ENCODE results near the gene STOM.

Gene STOM

DNA sequence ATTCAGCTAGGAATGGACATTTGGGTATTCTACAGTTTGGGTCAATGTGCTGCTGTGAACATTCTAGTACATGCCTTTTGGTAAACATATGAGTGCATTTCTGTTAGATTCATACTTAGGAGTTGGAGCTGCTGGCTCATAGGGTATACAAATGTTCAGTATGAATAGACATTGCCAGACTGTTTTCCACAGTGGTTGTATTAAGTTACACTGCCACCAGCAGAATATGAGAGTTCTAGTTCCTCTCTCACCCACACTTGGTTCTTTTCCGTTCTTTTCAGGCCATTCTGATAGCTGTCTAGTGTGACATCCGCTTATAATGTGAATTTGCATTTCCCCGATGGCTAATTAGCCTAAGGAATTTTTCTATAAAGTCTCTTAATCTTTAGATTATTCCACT lies 25.0 kb downstream of the STOM start:
- TF ChIP-seq, protein P1, sequence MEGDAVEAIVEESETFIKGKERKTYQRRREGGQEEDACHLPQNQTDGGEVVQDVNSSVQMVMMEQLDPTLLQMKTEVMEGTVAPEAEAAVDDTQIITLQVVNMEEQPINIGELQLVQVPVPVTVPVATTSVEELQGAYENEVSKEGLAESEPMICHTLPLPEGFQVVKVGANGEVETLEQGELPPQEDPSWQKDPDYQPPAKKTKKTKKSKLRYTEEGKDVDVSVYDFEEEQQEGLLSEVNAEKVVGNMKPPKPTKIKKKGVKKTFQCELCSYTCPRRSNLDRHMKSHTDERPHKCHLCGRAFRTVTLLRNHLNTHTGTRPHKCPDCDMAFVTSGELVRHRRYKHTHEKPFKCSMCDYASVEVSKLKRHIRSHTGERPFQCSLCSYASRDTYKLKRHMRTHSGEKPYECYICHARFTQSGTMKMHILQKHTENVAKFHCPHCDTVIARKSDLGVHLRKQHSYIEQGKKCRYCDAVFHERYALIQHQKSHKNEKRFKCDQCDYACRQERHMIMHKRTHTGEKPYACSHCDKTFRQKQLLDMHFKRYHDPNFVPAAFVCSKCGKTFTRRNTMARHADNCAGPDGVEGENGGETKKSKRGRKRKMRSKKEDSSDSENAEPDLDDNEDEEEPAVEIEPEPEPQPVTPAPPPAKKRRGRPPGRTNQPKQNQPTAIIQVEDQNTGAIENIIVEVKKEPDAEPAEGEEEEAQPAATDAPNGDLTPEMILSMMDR (IDR thresholded peaks at IDR 0.05; ENCODE audit: low read depth, low read length): no peak
- TF ChIP-seq MYC (IDR thresholded peaks at IDR 0.05; ENCODE audit: low read depth, low read length): no peak
- no peak for TF ChIP-seq POLR2A (IDR thresholded peaks at IDR 0.05; ENCODE audit: extremely low read depth, insufficient read length)
- TF ChIP-seq, protein P2, sequence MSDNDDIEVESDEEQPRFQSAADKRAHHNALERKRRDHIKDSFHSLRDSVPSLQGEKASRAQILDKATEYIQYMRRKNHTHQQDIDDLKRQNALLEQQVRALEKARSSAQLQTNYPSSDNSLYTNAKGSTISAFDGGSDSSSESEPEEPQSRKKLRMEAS (IDR thresholded peaks at IDR 0.05; ENCODE audit: low read depth, low read length): no peak
- DNase-seq (ENCODE audit: low read depth): no peak
- no peak overlapping the region for H3K4me3 ChIP-seq (ENCODE audit: low read depth, low read length)

DNA sequence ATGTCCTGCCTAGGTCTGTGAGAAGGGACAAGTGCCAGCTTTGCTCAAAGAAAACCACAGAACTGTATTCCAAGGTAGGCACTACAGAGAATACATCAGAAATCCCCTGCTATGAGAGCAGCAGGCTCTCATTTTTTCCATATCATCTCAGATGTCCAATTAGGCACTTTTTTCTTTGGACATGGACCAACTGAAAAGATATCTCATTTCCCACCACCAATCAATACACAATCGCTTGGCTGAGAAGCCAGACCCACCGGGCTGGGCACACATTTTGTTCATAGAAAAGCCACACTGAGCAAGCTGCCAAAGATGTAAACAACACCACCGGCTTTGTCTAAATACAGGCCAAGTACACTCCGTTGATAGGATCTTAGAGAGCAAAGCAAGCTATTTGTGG lies 25.9 kb downstream of the STOM start:
- no peak overlapping the region for H3K4me3 ChIP-seq (ENCODE audit: low read depth, low read length)
- no peak for TF ChIP-seq POLR2A (IDR thresholded peaks at IDR 0.05; ENCODE audit: extremely low read depth, insufficient read length)
- TF ChIP-seq, protein P2 (IDR thresholded peaks at IDR 0.05; ENCODE audit: low read depth, low read length): no peak
- no peak for TF ChIP-seq MYC (IDR thresholded peaks at IDR 0.05; ENCODE audit: low read depth, low read length)
- TF ChIP-seq, protein P1 (IDR thresholded peaks at IDR 0.05; ENCODE audit: low read depth, low read length): no peak
- no peak for DNase-seq (ENCODE audit: low read depth)

DNA sequence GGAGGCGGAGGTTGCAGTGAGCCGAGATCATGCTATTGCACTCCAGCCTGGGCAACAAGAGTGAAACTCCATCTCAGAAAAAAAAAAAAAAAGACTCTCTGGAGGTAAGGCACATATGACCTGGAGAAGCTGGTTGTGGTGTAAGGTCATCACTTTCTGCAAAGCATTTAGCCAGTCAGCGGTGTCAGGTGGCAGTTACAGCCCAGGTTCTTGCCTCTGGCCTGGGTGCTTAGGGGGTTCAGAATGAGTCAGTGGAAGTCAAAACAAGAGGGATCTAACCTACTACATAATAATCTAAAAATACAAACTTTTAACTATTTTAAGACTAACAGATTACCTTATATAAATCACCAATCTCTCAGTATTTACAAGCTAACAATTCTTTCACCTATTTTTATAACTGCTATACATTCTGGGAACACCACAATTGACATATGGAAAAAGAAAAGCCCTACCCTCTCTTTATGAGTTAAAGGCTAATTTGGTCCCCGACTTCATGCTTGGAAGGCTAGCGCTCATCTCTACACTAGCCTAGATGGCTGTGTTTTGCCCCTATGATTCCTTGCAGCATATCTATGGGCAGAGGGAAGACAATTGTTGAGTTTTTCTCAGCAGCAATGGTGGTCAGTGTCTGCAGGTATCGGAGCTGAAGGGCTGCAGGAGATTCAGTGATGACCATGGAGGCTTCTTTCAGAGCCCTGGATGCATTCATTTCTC lies 29.2 kb downstream of the STOM start:
- DNase-seq (ENCODE audit: low read depth): no peak

DNA sequence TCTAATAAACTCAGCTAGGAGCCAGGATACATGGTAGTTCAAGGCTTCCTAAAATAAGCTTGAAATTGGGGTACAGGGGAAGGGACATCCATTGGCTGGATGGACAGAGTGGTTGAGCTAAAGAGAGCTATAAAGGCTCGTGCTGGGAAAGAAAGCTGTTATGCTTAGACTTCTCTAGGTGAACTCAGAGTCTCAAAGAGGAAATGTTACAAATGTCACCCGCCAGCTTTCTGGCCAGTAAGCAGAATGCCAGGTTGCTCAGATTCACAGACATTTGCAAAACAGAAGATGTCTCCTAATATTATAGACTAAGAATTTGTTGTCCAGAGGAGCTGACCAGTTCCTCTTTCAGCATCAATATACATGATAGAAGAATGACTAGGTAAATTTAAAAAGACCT lies 30.6 kb downstream of the STOM start:
- TF ChIP-seq POLR2A (IDR thresholded peaks at IDR 0.05; ENCODE audit: extremely low read depth, insufficient read length): no peak
- TF ChIP-seq, protein P1 (IDR thresholded peaks at IDR 0.05; ENCODE audit: low read depth, low read length): no peak
- TF ChIP-seq MYC (IDR thresholded peaks at IDR 0.05; ENCODE audit: low read depth, low read length): no peak
- TF ChIP-seq, protein P2 (IDR thresholded peaks at IDR 0.05; ENCODE audit: low read depth, low read length): no peak
- H3K4me3 ChIP-seq (ENCODE audit: low read depth, low read length): no peak overlapping the region
- DNase-seq (ENCODE audit: low read depth): no peak

More for the DNA sequence above, 29.2 kb downstream of the STOM start:
- TF ChIP-seq POLR2A (IDR thresholded peaks at IDR 0.05; ENCODE audit: extremely low read depth, insufficient read length) (no peak), MYC (IDR thresholded peaks at IDR 0.05; ENCODE audit: low read depth, low read length) (no peak)
- TF ChIP-seq, protein P1 (IDR thresholded peaks at IDR 0.05; ENCODE audit: low read depth, low read length): no peak
- TF ChIP-seq, protein P2 (IDR thresholded peaks at IDR 0.05; ENCODE audit: low read depth, low read length): no peak
- no peak overlapping the region for H3K4me3 ChIP-seq (ENCODE audit: low read depth, low read length)

DNA sequence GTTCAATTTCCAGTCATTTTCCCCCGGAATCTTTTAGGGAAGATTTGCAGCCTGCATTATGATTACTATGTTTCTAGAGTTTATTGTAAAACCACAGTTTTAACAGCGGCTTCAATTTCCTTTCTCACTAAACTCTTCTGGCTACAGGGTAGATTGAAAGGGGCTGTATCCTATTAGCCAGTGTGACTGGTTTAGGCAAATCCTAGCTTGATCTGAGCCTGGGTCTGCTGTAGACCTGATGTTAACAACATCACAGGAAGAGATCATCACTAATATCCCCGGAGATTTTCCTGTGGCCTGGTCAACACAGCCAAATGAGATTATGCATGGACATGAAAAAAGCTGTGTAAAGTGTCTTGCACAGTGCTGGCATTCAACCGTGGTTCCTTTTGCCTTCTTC lies 33.4 kb downstream of the STOM start:
- no peak for DNase-seq (ENCODE audit: low read depth)
- TF ChIP-seq MYC (IDR thresholded peaks at IDR 0.05; ENCODE audit: low read depth, low read length) (no peak), POLR2A (IDR thresholded peaks at IDR 0.05; ENCODE audit: extremely low read depth, insufficient read length) (no peak)
- TF ChIP-seq, protein P2 (IDR thresholded peaks at IDR 0.05; ENCODE audit: low read depth, low read length): no peak
- TF ChIP-seq, protein P1 (IDR thresholded peaks at IDR 0.05; ENCODE audit: low read depth, low read length): no peak
- H3K4me3 ChIP-seq (ENCODE audit: low read depth, low read length): no peak overlapping the region
